ENCODE data around the gene MAP3K6.
A peak's percentile ranks its signal among the peaks of the same experiment; 100 is the strongest.

Gene MAP3K6

DNA sequence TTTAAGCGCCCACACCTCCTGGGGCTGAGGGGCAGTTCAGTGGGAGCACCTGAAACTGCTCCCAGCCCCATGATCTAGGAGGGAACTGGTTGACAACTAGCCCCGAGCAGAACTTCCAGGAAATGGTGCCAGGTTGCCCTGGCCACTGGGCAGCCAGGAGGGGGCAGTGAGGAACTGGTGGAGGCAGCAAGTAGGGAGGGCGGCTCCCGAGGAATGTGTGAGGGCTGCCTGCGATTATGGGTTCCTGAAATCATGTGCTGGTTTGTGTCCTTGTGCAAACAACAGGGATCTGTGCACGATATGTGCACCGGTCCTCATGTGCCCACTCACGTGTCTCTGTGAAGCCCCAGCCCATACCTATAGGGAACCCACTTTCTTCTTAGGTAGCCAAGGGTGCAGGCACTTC is 35.6 kb upstream of the MAP3K6 start:
- no peak overlapping the region for H3K4me3 Mint-ChIP-seq
- ATAC-seq (no peak), DNase-seq (peak; percentile 25)
- H3K9me3 Mint-ChIP-seq: no peaks in the 10 kb centered on the region
- H3K27me3 Mint-ChIP-seq: no peaks in the 10 kb centered on the region
- H3K36me3 Mint-ChIP-seq (ENCODE audit: low read depth): peaks cover 2% of the 10 kb centered on the region
- H3K27ac Mint-ChIP-seq: peak overlapping the region; percentile 76
- H3K4me1 Mint-ChIP-seq: peaks cover 24% of the 10 kb centered on the region

DNA sequence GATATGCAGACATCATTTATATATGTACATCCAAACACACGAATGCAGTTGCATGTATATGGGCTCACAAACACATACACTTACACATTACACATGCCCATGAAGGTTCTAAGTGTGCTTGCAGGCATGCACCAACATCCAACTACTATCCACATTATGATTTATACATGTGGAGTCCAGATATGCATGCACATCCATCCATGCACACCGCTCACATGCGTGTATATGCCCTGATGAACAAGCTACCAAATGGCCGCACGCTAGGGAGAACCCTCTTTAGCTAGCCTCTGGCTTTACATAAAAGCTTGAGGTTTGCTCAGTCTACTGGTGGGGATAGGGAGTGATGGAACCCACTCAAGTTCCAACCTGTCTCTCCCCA is 34.2 kb upstream of the MAP3K6 start:
- no peaks in the 10 kb centered on the region for H3K36me3 Mint-ChIP-seq (ENCODE audit: low read depth)
- H3K4me3 Mint-ChIP-seq: no peak overlapping the region
- DNase-seq (no peak), ATAC-seq (no peak)
- no peaks in the 10 kb centered on the region for H3K27me3 Mint-ChIP-seq
- H3K27ac Mint-ChIP-seq: no peak overlapping the region
- H3K4me1 Mint-ChIP-seq: peaks cover 24% of the 10 kb centered on the region
- no peaks in the 10 kb centered on the region for H3K9me3 Mint-ChIP-seq

DNA sequence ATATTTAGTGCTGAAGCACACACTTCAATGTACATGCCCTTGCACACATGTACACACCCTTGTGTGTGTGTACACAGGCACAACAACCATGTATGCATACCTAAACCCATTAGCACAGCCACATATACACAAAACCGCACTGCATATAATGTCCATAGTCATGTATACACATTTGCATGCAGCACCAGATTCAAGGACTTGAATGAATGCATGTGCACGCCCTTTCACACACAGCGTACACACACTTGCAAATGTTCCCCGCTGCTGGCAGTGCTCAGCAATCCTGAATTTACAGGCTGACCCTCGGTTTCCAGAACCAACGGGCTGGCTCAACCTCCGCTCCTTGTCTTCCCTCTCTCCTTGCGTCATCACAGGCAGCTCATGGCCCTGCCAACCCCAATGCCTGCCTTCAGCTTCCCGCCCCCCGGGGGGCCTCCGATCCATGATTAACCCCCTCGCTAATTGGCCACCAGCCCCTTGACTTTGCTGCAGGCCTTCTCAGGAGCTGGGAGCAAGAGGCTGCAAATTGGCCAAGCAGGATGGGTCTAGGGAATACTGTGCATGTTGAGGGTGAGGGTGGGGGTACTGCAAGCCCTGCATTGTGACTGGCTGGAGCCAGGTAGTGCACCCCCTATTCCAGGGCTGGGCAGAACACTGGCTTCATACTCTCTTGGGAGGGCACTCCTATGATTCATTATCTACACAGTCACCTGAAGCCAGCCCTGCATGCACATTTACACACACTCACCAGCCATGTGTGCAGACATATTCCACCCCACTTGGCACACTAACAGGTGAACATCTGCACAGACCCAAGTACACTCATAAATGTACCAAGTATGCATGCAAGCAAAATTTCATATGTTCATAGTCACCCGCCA is 33.6 kb upstream of the MAP3K6 start:
- H3K27ac Mint-ChIP-seq: no peak overlapping the region
- no peaks in the 10 kb centered on the region for H3K27me3 Mint-ChIP-seq
- H3K4me1 Mint-ChIP-seq: peaks cover 24% of the 10 kb centered on the region
- H3K36me3 Mint-ChIP-seq (ENCODE audit: low read depth): no peaks in the 10 kb centered on the region
- ATAC-seq: no peak
- H3K9me3 Mint-ChIP-seq: no peaks in the 10 kb centered on the region
- no peak overlapping the region for H3K4me3 Mint-ChIP-seq
- no peak for DNase-seq

DNA sequence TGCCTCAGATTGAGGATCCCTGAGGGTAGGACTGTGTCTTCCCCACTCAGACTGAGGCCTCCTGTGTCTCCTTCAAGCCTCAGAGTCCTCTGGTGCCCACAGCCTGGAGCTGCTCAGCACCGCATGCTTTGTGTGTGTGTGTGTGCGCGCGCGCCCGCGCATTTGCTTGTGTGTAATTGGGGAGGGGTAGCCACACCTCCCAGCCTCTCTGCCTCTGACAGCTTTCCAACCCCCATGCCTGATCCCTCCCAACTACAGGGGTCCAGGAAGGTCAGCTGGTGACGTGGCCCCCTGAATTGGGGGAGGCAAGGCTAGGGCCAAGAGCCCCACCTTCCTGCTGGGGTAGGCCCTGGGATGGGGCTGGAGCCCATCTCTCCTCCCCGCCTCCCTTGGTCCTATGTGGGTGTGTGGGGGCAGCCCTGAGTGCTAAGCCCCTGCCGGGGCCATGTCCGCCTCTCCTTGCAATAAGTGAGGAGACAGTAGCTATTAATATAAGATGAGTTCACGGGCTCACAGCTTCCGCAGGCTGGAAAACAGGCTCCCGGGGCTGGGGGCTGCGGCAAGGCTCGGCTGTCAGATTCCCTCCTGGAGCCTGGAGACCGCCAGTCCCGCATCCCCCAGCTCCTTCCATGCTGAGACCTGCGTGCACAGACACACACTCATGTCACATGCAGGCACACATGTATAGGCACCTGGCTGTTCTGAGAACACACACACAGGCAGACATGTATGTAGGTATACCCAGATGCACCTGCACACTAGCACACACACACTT is 32.7 kb upstream of the MAP3K6 start:
- no peak for DNase-seq
- ATAC-seq: no peak
- H3K27ac Mint-ChIP-seq: no peak overlapping the region
- no peaks in the 10 kb centered on the region for H3K27me3 Mint-ChIP-seq
- peaks cover 26% of the 10 kb centered on the region for H3K4me1 Mint-ChIP-seq
- H3K36me3 Mint-ChIP-seq (ENCODE audit: low read depth): no peaks in the 10 kb centered on the region
- no peaks in the 10 kb centered on the region for H3K9me3 Mint-ChIP-seq
- no peak overlapping the region for H3K4me3 Mint-ChIP-seq

DNA sequence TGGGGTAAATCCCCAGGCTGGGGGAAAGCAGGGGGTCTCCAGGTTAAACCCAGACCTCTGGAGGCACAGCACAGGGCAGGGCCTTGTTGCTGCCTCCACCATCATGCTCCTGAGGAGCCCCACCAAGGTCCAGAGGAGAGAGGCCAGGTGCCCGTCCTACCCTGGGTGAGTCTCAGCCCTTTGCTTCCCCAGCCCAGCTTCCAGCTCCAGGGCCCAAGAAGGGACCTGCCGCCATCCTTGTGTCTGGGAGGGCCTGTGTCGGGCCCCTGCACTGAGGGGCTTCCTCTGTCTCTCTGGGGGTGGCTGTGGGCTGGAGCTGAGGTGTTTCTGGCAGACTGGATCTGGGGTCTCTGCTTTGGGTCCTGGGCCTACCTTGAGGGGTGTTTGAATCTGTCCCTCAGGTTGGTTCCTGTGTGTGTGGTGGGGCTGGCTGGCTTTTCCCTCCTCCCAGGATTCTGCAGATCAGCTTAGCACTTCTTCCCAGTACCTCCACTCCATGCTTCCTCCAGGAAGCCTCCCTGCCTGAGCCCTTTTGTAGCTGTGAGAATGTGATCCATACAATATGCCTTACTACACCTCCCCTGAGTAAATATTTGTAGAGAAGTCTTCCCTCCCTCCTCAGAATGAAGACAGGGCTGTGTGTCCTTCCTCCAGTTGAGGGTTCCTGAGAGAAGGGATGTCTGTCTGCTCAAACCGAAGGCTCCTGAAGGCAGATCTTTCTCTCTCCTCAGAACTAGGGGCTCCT is 31.8 kb upstream of the MAP3K6 start:
- Mint-ChIP-seq H3K9me3 (no peaks in the 10 kb centered on the region), H3K4me3 (no peak overlapping the region), H3K27me3 (no peaks in the 10 kb centered on the region), H3K36me3 (ENCODE audit: low read depth) (no peaks in the 10 kb centered on the region), H3K27ac (no peak overlapping the region), H3K4me1 (peaks cover 18% of the 10 kb centered on the region)
- DNase-seq (no peak), ATAC-seq (no peak)

DNA sequence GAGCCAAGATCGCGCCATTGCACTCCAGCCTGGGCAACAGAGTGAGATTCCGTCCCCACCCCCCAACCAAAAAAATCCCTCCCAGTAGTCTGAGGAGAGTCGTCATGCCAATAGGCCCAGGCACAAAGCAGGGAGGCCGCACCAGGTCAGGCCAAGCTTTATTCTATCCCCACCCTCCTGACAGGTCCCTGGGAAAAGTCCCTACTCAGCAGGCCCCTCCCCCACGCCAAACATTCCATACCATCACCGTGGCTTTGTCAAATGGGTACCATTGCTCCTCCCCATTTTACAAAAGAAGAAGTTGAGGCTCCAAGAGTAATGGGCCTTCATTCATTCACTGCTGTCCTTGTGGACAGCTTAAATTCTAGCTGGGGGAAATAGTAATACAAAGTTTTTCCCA is 31.0 kb upstream of the MAP3K6 start:
- ATAC-seq (no peak), DNase-seq (no peak)
- H3K27me3 Mint-ChIP-seq: no peaks in the 10 kb centered on the region
- no peaks in the 10 kb centered on the region for H3K9me3 Mint-ChIP-seq
- H3K27ac Mint-ChIP-seq: no peak overlapping the region
- H3K36me3 Mint-ChIP-seq (ENCODE audit: low read depth): no peaks in the 10 kb centered on the region
- H3K4me3 Mint-ChIP-seq: no peak overlapping the region
- H3K4me1 Mint-ChIP-seq: peaks cover 10% of the 10 kb centered on the region

DNA sequence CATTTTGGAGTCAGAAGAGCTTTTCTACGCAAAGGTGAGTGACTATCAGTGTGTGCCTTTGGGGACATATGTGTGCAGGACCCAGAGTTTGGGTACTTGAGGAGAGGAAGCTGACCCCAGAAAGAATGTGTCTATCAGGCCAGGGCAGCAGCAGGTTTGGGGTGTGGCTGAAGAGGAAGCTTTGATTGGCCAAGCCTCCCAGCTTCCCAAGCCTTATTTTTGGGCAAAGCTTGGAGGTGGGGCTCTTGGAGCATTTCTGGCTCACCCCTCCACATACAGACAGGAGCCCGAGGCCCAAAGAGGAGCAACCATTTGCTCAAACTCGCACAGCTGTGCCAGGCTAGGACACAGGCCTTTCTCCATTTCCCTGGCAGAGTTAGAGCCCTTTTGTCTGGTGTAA is 30.3 kb upstream of the MAP3K6 start:
- H3K4me1 Mint-ChIP-seq: peaks cover 6% of the 10 kb centered on the region
- no peak overlapping the region for H3K27ac Mint-ChIP-seq
- no peak overlapping the region for H3K4me3 Mint-ChIP-seq
- DNase-seq (no peak), ATAC-seq (no peak)
- no peaks in the 10 kb centered on the region for H3K9me3 Mint-ChIP-seq
- no peaks in the 10 kb centered on the region for H3K27me3 Mint-ChIP-seq
- no peaks in the 10 kb centered on the region for H3K36me3 Mint-ChIP-seq (ENCODE audit: low read depth)

DNA sequence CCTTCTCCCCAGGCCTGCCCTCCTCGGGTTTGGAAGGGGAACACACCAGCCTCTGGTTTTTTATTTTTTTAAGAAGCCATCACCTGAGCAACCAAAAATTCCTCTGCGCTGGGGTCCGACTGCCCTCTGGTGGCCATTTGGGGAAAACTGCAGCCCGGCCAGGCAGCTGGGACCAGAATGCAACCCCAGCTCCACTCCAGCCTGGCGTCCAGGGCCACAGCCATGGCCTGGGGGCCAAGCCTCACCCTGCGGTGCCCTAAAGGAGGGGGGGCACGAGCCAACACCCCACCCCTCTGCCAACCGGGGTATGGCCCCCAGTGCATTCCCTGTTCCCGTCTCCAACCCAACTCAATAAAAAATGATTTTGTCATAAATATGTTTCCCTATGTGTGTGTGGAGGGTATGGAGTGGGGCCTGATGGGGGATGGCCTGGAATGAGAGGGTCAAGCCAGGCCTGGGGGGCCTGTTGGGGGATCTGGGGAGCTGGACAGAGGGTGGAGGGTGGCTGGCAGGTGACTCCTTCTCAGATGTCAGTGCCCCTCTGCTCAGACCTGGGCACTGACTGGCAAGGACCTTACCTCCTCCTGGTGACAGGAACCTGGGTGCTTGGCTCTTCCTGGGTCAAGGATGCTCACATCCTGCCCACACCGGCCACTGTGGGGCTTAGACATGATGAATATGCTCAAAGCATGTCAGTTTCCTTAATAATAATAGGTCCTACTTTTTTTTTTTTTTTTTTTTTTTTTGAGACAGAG is 28.9 kb upstream of the MAP3K6 start:
- H3K4me1 Mint-ChIP-seq: peaks cover 11% of the 10 kb centered on the region
- no peak for ATAC-seq
- H3K4me3 Mint-ChIP-seq: no peak overlapping the region
- peak; percentile 81 for DNase-seq
- H3K9me3 Mint-ChIP-seq: no peaks in the 10 kb centered on the region
- H3K27me3 Mint-ChIP-seq: no peaks in the 10 kb centered on the region
- H3K36me3 Mint-ChIP-seq (ENCODE audit: low read depth): no peaks in the 10 kb centered on the region
- H3K27ac Mint-ChIP-seq: no peak overlapping the region

DNA sequence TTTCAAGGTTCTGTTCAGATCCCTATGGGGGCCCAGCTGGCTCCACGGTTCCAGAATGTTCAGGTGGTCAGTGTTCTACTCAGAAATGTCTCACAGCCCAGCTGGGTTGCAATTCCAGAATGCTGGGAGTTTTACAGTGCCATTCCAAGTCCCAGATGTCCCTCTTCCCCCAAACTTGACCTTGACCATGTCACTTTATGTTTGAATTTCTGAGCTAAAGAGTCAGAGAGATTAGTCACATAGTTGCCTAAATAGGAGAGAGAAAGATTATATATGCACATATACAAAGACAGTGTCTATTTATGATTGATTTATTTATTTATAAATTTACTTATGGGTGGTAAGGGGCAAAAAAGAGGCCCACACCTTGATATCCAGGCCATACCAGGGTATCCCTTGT is 28.2 kb upstream of the MAP3K6 start:
- Mint-ChIP-seq H3K4me1 (peaks cover 11% of the 10 kb centered on the region), H3K27me3 (no peaks in the 10 kb centered on the region), H3K36me3 (ENCODE audit: low read depth) (no peaks in the 10 kb centered on the region), H3K27ac (no peak overlapping the region), H3K9me3 (no peaks in the 10 kb centered on the region), H3K4me3 (no peak overlapping the region)
- ATAC-seq (no peak), DNase-seq (no peak)

DNA sequence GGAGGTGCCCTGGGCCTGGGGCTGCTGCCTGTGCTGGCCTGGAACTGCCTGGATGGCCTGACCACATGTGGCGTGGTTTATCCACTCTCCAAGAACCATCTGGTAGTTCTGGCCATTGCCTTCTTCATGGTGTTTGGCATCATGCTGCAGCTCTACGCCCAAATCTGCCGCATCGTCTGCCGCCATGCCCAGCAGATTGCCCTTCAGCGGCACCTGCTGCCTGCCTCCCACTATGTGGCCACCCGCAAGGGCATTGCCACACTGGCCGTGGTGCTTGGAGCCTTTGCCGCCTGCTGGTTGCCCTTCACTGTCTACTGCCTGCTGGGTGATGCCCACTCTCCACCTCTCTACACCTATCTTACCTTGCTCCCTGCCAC is 27.5 kb upstream of the MAP3K6 start:
- DNase-seq: no peak
- Mint-ChIP-seq H3K36me3 (ENCODE audit: low read depth) (no peaks in the 10 kb centered on the region), H3K4me3 (peak overlapping the region; percentile 39), H3K4me1 (peaks cover 11% of the 10 kb centered on the region), H3K9me3 (no peaks in the 10 kb centered on the region), H3K27me3 (no peaks in the 10 kb centered on the region), H3K27ac (no peak overlapping the region)
- no peak for ATAC-seq

DNA sequence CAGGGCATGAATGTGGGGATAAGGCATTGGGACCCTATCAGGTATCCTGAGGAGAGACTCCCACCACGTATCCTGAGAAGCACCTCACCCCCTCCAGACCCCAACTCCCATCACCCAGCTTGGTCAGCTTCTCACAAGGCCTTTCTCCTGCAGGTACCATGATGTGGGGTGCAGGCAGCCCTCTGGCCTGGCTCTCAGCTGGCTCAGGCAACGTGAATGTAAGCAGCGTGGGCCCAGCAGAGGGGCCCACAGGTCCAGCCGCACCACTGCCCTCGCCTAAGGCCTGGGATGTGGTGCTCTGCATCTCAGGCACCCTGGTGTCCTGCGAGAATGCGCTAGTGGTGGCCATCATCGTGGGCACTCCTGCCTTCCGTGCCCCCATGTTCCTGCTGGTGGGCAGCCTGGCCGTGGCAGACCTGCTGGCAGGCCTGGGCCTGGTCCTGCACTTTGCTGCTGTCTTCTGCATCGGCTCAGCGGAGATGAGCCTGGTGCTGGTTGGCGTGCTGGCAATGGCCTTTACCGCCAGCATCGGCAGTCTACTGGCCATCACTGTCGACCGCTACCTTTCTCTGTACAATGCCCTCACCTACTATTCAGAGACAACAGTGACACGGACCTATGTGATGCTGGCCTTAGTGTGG is 27.0 kb upstream of the MAP3K6 start:
- Mint-ChIP-seq H3K27me3 (no peaks in the 10 kb centered on the region), H3K4me1 (peaks cover 11% of the 10 kb centered on the region), H3K9me3 (no peaks in the 10 kb centered on the region), H3K27ac (no peak overlapping the region), H3K4me3 (peak overlapping the region; percentile 81), H3K36me3 (ENCODE audit: low read depth) (no peaks in the 10 kb centered on the region)
- DNase-seq (no peak), ATAC-seq (no peak)

DNA sequence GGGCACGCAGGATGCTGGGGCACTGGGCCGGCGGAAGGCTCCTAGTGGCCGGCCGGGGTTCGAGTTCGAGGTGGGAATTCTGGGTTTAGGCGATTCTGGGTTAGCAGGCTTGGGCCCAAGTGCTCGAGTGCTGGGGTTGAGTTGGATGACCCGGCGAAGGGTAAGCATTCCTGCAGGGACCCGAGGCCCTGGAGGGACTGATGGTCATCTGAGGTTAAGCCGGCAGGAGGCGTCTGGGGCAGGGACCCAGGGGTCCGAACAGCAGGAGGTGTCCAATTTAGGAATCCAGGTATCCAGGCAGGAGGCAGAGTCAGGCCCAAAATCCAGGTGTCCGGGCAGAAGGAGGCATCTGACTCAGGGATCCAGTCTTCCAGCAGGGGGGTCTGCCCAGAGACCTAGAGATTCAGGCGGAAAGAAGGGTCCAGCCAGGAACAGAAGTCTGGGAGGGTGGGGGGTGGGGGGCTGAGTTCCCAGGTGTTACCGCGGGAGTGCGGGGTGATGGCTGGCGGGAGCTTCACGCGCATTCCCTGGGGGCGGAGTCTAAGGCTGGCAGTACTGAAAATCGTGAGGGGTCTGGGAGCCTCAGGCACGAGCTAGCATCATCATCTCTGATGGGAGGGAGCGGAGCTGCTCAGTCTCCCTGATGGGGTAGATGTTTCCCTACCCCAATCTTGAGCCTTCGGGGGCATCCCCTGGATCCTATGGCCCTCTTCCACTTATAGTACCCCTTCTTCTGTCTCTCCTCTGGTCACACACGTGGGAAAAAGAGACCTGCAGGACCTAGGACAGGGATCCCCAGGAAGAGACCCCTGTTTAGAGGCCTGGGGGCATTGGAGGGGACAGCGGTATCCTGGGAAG is 26.2 kb upstream of the MAP3K6 start:
- H3K9me3 Mint-ChIP-seq: no peaks in the 10 kb centered on the region
- H3K4me1 Mint-ChIP-seq: peaks cover 11% of the 10 kb centered on the region
- H3K27ac Mint-ChIP-seq: peak overlapping the region; percentile 70
- no peaks in the 10 kb centered on the region for H3K36me3 Mint-ChIP-seq (ENCODE audit: low read depth)
- ATAC-seq (no peak), DNase-seq (peak; percentile 25)
- peak overlapping the region; percentile 81 for H3K4me3 Mint-ChIP-seq
- H3K27me3 Mint-ChIP-seq: no peaks in the 10 kb centered on the region

DNA sequence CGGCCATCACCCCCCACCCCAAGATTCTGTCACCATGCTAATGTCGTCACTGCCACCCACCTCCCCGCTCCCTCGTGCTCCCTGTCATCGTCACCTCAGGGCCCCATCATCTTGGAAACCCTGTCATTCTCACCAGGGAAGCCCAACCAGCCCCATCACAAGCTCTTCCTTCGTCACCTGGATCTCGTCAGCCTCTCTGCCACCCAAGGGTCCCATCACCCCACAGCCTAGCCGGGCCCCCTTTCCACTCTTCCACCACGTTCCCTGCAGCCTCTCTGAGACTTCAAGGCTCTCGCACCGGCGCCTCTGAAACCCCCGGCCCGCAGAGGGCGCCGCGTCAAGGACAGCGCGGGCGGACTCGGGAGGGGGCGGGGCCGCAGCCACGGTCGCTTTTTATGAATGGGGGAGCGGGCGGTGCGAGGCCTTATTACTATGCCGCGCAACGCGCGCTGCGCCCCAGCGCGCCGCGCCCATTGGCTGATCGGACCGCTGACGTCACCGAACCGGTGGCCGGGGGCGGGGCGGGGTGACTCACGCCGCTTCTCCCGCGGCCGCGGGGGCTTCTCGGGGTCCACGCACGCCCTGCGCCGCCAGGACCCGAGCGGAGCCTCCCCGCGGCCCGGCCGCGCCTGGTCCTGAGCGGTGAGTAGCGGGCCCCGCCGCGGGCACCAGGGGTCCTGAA is 25.5 kb upstream of the MAP3K6 start, which contains the start of gene GPR3:
GPR3 (plus strand) TSS at position 527 of the 682 bp plus-strand sequence. CDS start 1,177 bp downstream, outside the sequence.
- H3K4me1 Mint-ChIP-seq: peaks cover 11% of the 10 kb centered on the region
- peak; percentile 92 for ATAC-seq
- no peaks in the 10 kb centered on the region for H3K9me3 Mint-ChIP-seq
- H3K27me3 Mint-ChIP-seq: no peaks in the 10 kb centered on the region
- peak within 1 kb of the TSS; percentile 81 for H3K4me3 Mint-ChIP-seq
- peak; percentile 95 for DNase-seq
- H3K36me3 Mint-ChIP-seq (ENCODE audit: low read depth): no peaks in the 10 kb centered on the region
- H3K27ac Mint-ChIP-seq: peak within 1 kb of the TSS; percentile 88

Data from activated naive CD8-positive, alpha-beta T cell treated with anti-CD3 and anti-CD28 coated beads, Interleukin-2, amount 50 U/mL, for 24 hours (primary cell).